ENCODE results near the gene GPRC5A.

- TF ChIP-seq CTCF (conservative IDR thresholded peaks at IDR 0.05) (no peak), ZFX (IDR thresholded peaks at IDR 0.05) (no peak)
These were observed 6.9 kb downstream of the GPRC5A start for GRCh38 chr12:12898136-12898717.
